WTC11 (cell line): ENCODE measurements around the gene PLCB2.

Experiments used
- AFF4 ChIP-seq: sonication (generic); formaldehyde crosslinking; IDR thresholded peaks from 2 replicates; pipeline ENCODE4 v1.8.1; 2023; ENCODE audit warnings: mild to moderate bottlenecking, missing genetic modification reagents, borderline replicate concordance
- ATF2 ChIP-seq: sonication (generic); formaldehyde crosslinking; IDR thresholded peaks from 2 replicates; pipeline ENCODE4 v1.8.1; 2022; ENCODE audit warnings: low read depth, missing genetic modification reagents, borderline replicate concordance
- CTCF ChIP-seq: fragments of 200-600 bp; IDR thresholded peaks from 2 replicates; pipeline ENCODE4 v1.8.0; 2022; ENCODE audit warnings: antibody characterized with exemption
- HMGXB4 ChIP-seq: sonication (generic); formaldehyde crosslinking; IDR thresholded peaks from 2 replicates; pipeline ENCODE4 v1.8.1; 2023; ENCODE audit warnings: mild to moderate bottlenecking, moderate library complexity, missing genetic modification reagents
- NFE2L1 ChIP-seq: sonication (generic); formaldehyde crosslinking; IDR thresholded peaks from 2 replicates; pipeline ENCODE4 v1.8.1; 2023; ENCODE audit warnings: missing genetic modification reagents
- NR3C1 ChIP-seq: sonication (generic); formaldehyde crosslinking; conservative IDR thresholded peaks from 2 replicates; pipeline ENCODE4 v1.8.1; 2023; ENCODE audit warnings: low read depth, mild to moderate bottlenecking, missing genetic modification reagents
- SP1 ChIP-seq: sonication (generic); formaldehyde crosslinking; conservative IDR thresholded peaks from 2 replicates; pipeline ENCODE4 v1.8.1; 2022; ENCODE audit warnings: missing genetic modification reagents
- ZNF121 ChIP-seq: sonication (generic); formaldehyde crosslinking; IDR thresholded peaks from 2 replicates; pipeline ENCODE4 v1.8.0; 2023; ENCODE audit warnings: missing genetic modification reagents

GRCh38 chr15:40295297-40295696 is 12.4 kb downstream of the PLCB2 start:
- no peak for TF ChIP-seq HMGXB4 (CRISPR knock-in tag)
- TF ChIP-seq ATF2 (CRISPR knock-in tag) = no peak
- TF ChIP-seq CTCF = no peak
- no peak for TF ChIP-seq ZNF121 (CRISPR knock-in tag)
- TF ChIP-seq NR3C1 = no peak
- TF ChIP-seq NFE2L1 (CRISPR knock-in tag) = no peak
- TF ChIP-seq AFF4 = no peak
- no peak for TF ChIP-seq SP1 (CRISPR knock-in tag)
